Stimulated activated CD4-positive, alpha-beta T cell treated with anti-CD3 and anti-CD28 coated beads, Interleukin-4, amount 100 ng/mL, for 24 hours (primary cell): ENCODE results near the gene EDAR.

ENCODE experiments used
- DNase-seq: peaks from one replicate; pipeline ENCODE4 v3.0.0-alpha.2; 2020

The EDAR gene

GRCh38 chr2:108938077-108938710, 50.8 kb downstream of the EDAR start:
- no peak for DNase-seq

DNA sequence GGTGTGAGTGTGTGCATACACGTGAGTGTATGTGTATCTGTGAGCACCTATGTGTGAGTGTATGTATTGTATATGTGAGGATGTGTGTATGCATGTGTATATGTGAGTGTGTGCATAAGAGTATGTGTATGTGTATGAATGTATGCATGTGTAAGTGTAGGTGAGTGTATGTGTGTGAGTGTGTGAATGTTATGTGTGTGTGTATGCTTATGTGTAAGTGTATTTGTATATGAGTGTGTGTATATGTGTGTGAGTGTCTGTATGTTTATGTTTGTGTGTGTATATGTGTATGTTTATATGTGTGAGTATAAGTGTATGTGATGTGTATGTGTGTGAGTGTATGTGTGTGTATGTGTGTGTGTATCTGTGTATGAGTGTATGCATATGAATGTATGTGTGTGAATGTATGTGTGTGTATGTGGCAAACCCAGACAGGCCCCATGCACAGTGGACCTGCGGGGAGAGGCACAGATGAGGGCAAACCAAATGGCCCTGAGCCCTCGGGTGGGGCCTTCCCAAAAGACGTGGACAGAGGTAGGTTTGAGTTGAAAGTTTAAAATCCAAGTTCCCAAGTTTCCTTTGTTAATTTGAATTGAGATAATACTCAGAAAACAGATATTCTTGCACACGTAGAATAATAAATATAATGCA, 51.5 kb downstream of the EDAR start:
- DNase-seq: no peak

DNA sequence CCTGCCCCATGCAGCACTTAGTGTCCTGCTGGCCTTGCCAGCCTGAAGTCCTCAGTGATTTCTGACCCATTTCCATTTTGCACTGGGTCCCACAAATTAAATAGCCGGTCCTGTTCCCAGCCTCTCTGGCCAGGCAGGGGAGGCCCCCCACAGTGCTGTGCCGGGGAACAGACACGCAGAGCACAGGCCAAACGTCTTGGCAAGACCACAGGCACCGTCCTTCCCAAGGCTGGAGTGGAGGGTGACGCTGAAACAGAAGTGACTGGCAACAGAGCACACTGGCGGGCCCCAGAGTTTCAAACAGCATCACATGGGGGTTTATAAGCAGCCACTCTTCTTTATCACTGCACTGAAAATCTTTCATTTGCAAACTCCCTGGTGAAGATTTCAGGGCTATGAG, 52.2 kb downstream of the EDAR start:
- no peak for DNase-seq

DNA sequence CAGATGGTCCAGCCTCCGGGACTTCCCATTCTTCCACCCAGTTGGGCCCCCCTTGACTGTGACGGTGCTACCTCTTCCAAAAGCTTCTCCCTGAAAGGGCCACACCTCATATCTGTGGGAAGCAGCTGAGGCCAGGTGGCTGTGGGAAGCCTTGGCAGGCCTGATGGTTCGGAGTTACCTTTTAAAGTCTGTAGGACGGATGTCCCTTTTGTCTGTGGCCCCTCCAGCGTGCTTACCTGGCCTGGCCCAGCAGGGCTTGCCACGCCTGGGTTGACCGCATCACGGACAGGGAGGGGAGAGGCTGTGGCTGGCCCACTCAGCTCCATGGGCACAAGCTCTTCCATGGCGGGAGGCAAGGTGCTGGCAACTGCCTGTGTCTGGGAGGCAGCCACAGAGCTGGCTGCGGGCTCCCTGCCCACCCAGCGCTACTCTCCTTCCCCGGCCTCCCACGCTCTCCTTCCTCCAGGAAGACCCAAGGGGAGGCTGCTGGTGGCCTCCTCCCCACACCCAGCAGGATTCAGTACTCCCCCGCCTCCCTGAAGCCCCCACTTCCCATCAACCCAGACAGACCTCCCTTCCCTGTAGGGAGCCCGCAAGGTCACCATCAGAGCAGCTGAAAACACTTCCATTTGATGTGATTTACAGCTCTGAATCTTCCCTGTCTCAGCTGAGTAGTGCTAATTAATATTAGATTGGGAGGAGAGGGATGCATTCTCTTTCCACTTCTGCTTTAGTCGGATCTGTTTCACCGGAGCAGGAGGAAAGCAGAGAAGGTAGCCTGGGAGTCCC, 52.8 kb downstream of the EDAR start:
- no peak for DNase-seq

GRCh38 chr2:108935271-108935741, 53.7 kb downstream of the EDAR start:
- DNase-seq: no peak

- DNase-seq: no peak
Measured at GRCh38 chr2:108934583-108935245, 54.3 kb downstream of the EDAR start.

DNA sequence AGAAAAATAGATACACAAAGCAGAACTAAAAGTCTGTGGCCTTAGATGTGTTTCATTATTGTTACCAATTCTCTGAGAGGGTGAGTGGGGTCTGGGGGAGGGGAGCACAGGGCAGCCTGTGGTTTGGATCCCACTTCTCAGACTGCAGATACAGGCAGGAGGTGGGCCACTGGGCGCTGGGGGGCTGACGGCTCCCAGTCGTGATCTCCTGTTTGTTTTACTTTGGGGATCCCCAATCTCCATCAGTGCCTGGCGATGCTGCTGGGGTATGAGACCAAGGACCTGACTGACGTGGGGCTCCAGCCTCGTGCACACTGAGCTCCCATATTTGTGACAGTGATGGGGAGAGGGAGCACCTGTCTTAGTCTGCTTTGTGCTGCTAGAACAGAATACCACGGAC, 54.9 kb downstream of the EDAR start:
- no peak for DNase-seq

DNA sequence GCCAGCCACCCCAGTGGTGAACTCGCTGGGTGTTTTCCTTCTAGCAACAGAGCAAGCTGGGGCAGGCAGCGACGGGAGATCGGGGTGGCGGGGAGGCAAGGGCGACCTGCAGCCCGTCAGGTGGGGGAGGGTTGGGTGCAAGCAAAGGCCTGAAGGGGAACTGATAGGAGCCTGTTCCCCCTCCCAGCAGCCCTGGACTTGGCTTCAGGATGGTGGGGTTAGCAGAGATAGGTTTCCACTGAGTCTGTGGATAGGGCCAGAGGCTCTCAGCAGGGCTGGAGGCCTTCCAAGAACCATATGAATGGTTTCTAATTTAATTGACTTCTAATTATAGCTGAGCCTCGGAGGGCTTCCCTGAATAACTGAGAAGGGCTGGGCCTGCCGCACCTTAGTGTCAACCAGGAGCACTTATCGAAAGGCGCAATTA, 55.3 kb downstream of the EDAR start:
- no peak for DNase-seq

DNA sequence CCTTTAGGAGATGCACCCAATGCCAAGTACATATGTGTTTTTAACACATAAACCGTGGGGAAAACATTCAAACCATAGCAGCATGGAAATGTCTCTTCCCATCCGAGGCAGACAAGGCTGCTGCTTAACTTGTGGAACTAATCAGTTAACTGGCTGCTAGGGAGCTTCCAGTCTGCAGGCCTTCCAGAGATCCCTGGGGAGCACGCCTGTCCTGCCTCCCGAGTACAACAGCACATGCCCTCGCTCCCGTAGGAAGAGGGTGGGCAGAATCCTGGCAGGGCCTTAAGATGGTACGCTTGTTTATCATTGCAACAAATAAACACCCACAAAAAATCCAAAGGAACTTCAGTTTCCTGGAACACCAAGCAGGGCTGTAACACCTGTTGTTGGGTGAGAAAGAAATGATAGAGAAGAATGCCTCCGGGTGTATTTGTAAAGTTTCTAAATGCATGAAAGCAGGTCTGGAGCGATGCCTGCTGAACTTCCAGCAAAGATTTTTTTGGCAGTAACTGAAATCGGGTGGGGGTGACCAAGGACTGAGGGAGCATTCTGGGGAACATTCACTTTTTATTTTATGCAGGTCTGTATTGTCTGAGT, 56.2 kb downstream of the EDAR start:
- no peak for DNase-seq

- no peak for DNase-seq
Measured at GRCh38 chr2:108931372-108931771, 57.6 kb downstream of the EDAR start.

DNA sequence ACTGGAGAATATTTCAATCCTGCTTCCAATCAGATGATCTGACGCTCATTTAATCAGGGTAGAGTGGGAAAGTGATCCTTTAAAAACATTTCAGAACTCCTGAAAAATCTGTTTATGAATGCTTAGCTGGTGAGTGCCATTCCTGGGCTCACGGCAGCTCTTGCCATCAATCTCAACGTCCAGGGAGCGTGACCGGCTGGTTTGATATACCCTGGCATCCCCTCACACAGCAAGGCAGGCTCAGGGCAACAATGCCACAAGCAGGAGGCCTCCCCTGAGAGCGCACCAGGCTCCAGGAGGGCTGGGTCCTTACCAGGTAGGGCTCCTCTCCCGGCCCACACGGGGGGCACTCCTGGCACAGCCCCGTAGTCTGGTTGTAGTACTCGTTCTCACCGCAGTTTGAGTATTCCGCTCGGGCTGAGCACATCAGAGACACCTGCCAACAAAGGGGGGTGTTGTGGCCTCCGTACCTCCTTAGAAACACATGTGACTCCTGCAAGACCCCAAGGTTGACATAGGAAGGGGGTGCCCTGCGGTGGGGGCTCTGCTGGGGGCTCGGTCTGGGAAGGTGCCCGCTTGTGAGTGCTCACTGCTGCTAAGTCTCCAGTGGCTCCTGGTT, 59.1 kb downstream of the EDAR start:
- no peak for DNase-seq

- DNase-seq: no peak
Measured at GRCh38 chr2:108928660-108929377, 60.2 kb downstream of the EDAR start.

GRCh38 chr2:108927936-108928659, 60.9 kb downstream of the EDAR start:
- peak; percentile 35 for DNase-seq

- DNase-seq: no peak
Measured at GRCh38 chr2:108927405-108927804, 61.6 kb downstream of the EDAR start.

DNA sequence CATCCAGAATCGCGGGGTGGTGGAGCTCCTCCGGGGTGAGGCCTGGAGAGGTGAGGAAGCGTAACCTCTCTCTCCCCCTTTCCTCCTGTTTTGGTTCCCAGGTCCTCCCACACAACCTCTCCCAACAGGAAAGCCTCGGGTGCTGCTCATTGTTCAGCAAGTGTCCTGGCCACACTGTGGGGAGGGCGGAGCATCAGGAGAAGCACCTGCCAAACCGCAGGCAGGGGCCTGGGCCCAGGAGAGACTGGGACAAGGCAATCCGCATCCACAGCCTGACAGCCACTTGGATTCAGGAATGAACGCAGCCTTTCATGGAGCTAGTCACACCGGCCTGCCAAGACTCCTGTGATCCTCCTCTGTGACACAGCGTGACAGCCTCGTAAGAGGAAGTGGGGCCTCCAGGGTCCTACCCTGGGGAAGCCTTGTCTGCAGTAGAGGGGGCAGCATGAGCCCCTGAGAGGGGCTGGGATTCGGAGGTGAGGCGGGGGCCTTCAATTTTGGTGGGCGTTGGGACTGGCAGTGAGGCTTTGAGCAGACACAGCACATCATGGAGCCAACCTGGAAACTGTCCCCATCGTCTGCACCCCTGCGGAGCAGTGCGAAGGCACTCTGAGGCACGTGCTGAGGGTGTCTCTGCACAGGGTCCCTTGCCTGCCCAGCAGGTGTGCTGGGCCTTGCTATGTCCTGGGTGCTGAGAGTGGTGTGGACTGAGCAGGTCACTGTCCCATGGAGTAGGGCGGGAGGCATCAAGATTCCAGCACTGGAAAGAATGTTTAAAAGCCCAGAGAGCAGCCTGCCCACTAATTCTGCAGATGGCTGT, 62.2 kb downstream of the EDAR start:
- no peak for DNase-seq

GRCh38 chr2:108925735-108926134, 63.3 kb downstream of the EDAR start:
- no peak for DNase-seq

DNA sequence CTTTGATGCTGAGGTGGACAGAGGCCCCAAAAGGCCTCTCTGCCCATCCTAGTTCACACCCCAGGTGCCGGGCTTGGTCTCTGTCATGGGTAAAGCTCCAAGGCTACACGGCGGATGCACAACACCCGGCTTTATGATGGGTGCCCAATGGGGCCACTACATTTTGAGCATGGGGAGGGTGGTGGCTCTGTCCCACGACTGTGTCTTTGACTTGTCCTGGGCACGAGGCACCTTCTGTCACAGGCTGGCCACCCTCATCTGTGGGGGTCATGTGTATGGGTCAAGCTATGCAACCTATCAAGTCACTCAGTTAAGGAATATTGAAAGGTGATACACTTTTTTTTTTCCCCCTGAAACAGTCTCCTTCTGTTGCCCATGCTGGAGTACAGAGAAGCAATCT, 63.7 kb downstream of the EDAR start:
- no peak for DNase-seq

DNA sequence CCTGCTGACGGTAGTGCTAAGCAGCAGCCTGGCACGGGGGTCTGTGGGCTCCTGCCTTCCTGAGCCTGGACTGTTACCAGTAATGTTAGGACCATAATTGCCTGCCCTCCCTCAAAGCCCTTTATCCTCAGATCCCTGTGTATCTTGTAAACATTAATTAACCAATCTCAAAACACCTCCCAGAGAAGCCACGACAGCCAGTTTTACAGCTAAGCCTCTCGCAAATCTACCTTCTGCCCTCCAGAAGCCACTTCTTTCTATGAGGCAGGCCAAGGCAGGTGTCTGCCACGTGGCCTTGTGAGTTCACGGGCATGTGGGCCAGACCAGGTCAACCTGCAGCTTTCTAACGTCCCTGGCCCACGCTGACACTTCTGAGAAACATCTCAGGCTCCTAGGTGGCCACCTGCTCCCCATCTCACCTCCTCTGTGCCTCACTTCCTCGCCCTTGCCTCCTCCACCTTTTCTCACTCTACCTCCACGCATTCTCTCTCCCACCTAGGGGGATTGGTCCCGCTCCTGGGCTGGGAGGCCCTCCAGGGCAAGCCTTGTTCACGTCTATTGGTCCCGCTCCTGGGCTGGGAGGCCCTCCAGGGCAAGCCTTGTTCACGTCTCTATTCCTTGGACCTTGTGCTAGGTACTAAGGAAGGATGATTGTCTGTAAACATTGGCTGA, 64.3 kb downstream of the EDAR start:
- DNase-seq: no peak

GRCh38 chr2:108923736-108924579, 65.1 kb downstream of the EDAR start:
- DNase-seq: no peak
